Liver (tissue), 9 donors: Measurements from ENCODE around the gene MAP3K13. TPM values are rescaled to one million over a fixed set of nuclear protein-coding genes. Genes with fewer than 3 reads are reported as not detected.
"Not testable (repeated sequence)": the region's sequence is repeated elsewhere in the genome, so short reads cannot be mapped to it uniquely, and the experiment has no call there.

Experiments used
- DNase-seq: peaks from one replicate; pipeline ENCODE4 v3.0.0-alpha.2; 2017; ENCODE audit warnings: low spot score
- H3K27ac ChIP-seq, 2 donors: one replicate each; pipeline ENCODE4 v1.7.0; 2013; ENCODE audit warnings: inconsistent platforms in 2 of 2, low read length in 2 of 2, control low read depth in 1 of 2, low read depth in 1 of 2, mild to moderate bottlenecking in 1 of 2
- H3K27me3 ChIP-seq, 4 donors: one replicate each; pipeline versions ENCODE4 v1.6.1 to v1.7.0; 2013; ENCODE audit warnings: low read length in 3 of 4, inconsistent platforms in 1 of 4, mild to moderate bottlenecking in 1 of 4, moderate library complexity in 1 of 4; ENCODE audit not compliant: control insufficient read depth in 4 of 4, insufficient read depth in 4 of 4
- H3K36me3 ChIP-seq, 4 donors: one replicate each; pipeline versions ENCODE4 v1.6.1 to v1.7.0; 2013; ENCODE audit warnings: low read length in 3 of 4, mild to moderate bottlenecking in 3 of 4, low read depth in 1 of 4, moderate library complexity in 1 of 4; ENCODE audit not compliant: control insufficient read depth in 4 of 4, insufficient read depth in 3 of 4
- H3K4me1 ChIP-seq, 4 donors: one replicate each; pipeline versions ENCODE4 v1.6.1 to v1.7.0; 2013; ENCODE audit warnings: low read length in 3 of 4, mild to moderate bottlenecking in 3 of 4, moderate library complexity in 1 of 4; ENCODE audit not compliant: control insufficient read depth in 4 of 4, insufficient read depth in 4 of 4
- H3K4me3 ChIP-seq, 3 donors: one replicate each; pipeline versions ENCODE4 v1.6.1 to v1.7.0; 2013; ENCODE audit warnings: low read length in 3 of 3, control low read depth in 1 of 3, low read depth in 1 of 3, mild to moderate bottlenecking in 1 of 3
- H3K9ac ChIP-seq, 2 donors: one replicate each; pipeline ENCODE4 v1.7.0; 2013; ENCODE audit warnings: low read length in 2 of 2, mild to moderate bottlenecking in 2 of 2, moderate library complexity in 2 of 2, control low read depth in 1 of 2, low read depth in 1 of 2
- H3K9me3 ChIP-seq, 4 donors: one replicate each; pipeline versions ENCODE4 v1.6.1 to v1.7.0; 2013; ENCODE audit warnings: low read length in 3 of 4; ENCODE audit not compliant: control insufficient read depth in 4 of 4
- ATF3 ChIP-seq: IDR thresholded peaks from 2 replicates; pipeline ENCODE4 v1.6.1; 2016; ENCODE audit warnings: antibody characterized with exemption
- FOXA1 ChIP-seq: IDR thresholded peaks from 2 replicates; pipeline ENCODE4 v1.6.1; 2016; ENCODE audit warnings: antibody characterized with exemption
- FOXA2 ChIP-seq: IDR thresholded peaks from 2 replicates; pipeline ENCODE4 v1.6.1; 2016; ENCODE audit warnings: antibody characterized with exemption
- GABPA ChIP-seq, 2 donors: IDR thresholded peaks in 1 of 2; conservative IDR thresholded peaks in 1 of 2; 2 replicates each; pipeline ENCODE4 v1.6.1; 2016; ENCODE audit warnings: antibody characterized with exemption in 2 of 2, mild to moderate bottlenecking in 1 of 2, moderate library complexity in 1 of 2
- HNF4A ChIP-seq, 2 donors: conservative IDR thresholded peaks; 2 replicates each; pipeline ENCODE4 v1.6.1; 2016; ENCODE audit warnings: antibody characterized with exemption in 2 of 2, mild to moderate bottlenecking in 2 of 2
- JUND ChIP-seq, 2 donors: IDR thresholded peaks; 2 replicates each; pipeline ENCODE4 v1.6.1; 2016; ENCODE audit warnings: antibody characterized with exemption in 2 of 2
- NR2F2 ChIP-seq: IDR thresholded peaks from 2 replicates; pipeline ENCODE4 v1.6.1; 2016; ENCODE audit warnings: antibody characterized with exemption
- RAD21 ChIP-seq, 2 donors: IDR thresholded peaks; 2 replicates each; pipeline ENCODE4 v1.6.1; 2016; ENCODE audit warnings: antibody characterized with exemption in 2 of 2, mild to moderate bottlenecking in 2 of 2
- REST ChIP-seq: IDR thresholded peaks from 2 replicates; pipeline ENCODE4 v1.6.1; 2016; ENCODE audit warnings: antibody characterized with exemption, mild to moderate bottlenecking
- RXRA ChIP-seq, 2 donors: IDR thresholded peaks; 2 replicates each; pipeline ENCODE4 v1.6.1; 2017 to 2018; ENCODE audit warnings: antibody characterized with exemption in 2 of 2, mild to moderate bottlenecking in 1 of 2
- SP1 ChIP-seq: IDR thresholded peaks from 2 replicates; pipeline ENCODE4 v1.6.1; 2018; ENCODE audit warnings: antibody characterized with exemption, mild to moderate bottlenecking
- YY1 ChIP-seq: IDR thresholded peaks from 2 replicates; pipeline ENCODE4 v1.6.1; 2016; ENCODE audit warnings: antibody characterized with exemption, mild to moderate bottlenecking
- WGBS: extraction: QIAGEN DNeasy Blood & Tissue Kit; methylation state at CpG from one replicate; pipeline ENCODE4 v1.1.7; 2013; 5-methylcytosine and 5-hydroxymethylcytosine counted together
- polyA plus RNA-seq, 2 donors: library from polyadenylated mRNA; stranded (reverse) in 1 of 2; unstranded in 1 of 2; fragments of 200-250 nt in 1 of 2; fragments of >200 nt in 1 of 2; fragmentation: Nextera tagmentation in 1 of 2; extraction: Ambion mirVana in 1 of 2; gene quantifications; one replicate each; pipeline versions ENCODE4 v1.2.1 to v1.2.3, GENCODE V29; 2013 to 2015
- total RNA-seq, 2 donors: library from RNA; depleted of rRNA; stranded (reverse); fragments of >200 nt; gene quantifications; one replicate each; pipeline ENCODE4 v1.2.3, GENCODE V29; 2014
- donor health status: healthy.
- donor health status: healthy.
- donor health status: healthy.
- donor health status: healthy.
- donor health status: healthy.

Gene MAP3K13
- total and polyA plus RNA-seq, 4 donors: 11.3 to 38.1 (median 26.5) TPM

- DNase-seq: no peak
- peaks cover 2 to 11% (median 6%) of the 10 kb centered on the region in 4 donors for H3K4me1 ChIP-seq
- H3K36me3 ChIP-seq: no peaks in the 10 kb centered on the region
- no peak overlapping the region for H3K27ac ChIP-seq
- H3K4me3 ChIP-seq: no peak overlapping the region
- WGBS: 99% methylated on average over 2 of the region's 2 CpGs
- H3K9me3 ChIP-seq: no peaks in the 10 kb centered on the region
- TF ChIP-seq NR2F2 (no peak), GABPA (IDR thresholded peaks at IDR 0.05 in 1 of 2, conservative IDR thresholded peaks at IDR 0.05 in 1 of 2) (no peak), ATF3 (no peak), SP1 (no peak)
- no peaks in the 10 kb centered on the region for H3K27me3 ChIP-seq
- H3K9ac ChIP-seq: no peak overlapping the region
Observed at GRCh38 chr3:185416513-185416912, 53.6 kb downstream of the MAP3K13 start.

- peak overlapping the region in 2 of 3 donors; percentile 20 to 42 for H3K4me3 ChIP-seq
- not testable (repeated sequence) for H3K9ac ChIP-seq, H3K9me3 ChIP-seq, DNase-seq, H3K27me3 ChIP-seq, H3K36me3 ChIP-seq
- H3K27ac ChIP-seq: peak overlapping the region in 1 of 2 donors; percentile 60
- peaks cover 2 to 14% (median 9%) of the 10 kb centered on the region in 4 donors for H3K4me1 ChIP-seq
- WGBS: 43% methylated on average over 11 of the region's 11 CpGs
- TF ChIP-seq RXRA (IDR thresholded peaks at IDR 0.05) (peak in 1 of 2 donors; percentile 69), SP1 (peak; percentile 7), HNF4A (conservative IDR thresholded peaks at IDR 0.05) (peak in 1 of 2 donors; percentile 72), YY1 (peak; percentile 95), FOXA2 (peak; percentile 19), RAD21 (IDR thresholded peaks at IDR 0.05) (peak in 1 of 2 donors; percentile 12), FOXA1 (peak; percentile 30), JUND (IDR thresholded peaks at IDR 0.05) (peak in 1 of 2 donors; percentile 47), REST (peak; percentile 78)
Observed at GRCh38 chr3:185418561-185418977, 55.6 kb downstream of the MAP3K13 start.

- no peak for DNase-seq
- no peaks in the 10 kb centered on the region for H3K27me3 ChIP-seq
- WGBS: 84% methylated on average over 5 of the region's 5 CpGs
- H3K4me1 ChIP-seq: peaks cover 2 to 22% (median 10%) of the 10 kb centered on the region in 4 donors
- no peaks in the 10 kb centered on the region for H3K9me3 ChIP-seq
- H3K9ac ChIP-seq: no peak overlapping the region
- H3K4me3 ChIP-seq: no peak overlapping the region
- no peak overlapping the region for H3K27ac ChIP-seq
- no peaks in the 10 kb centered on the region for H3K36me3 ChIP-seq
- TF ChIP-seq RXRA (IDR thresholded peaks at IDR 0.05) (peak in 1 of 2 donors; percentile 19), YY1 (peak; percentile 76), JUND (IDR thresholded peaks at IDR 0.05) (no peak), RAD21 (IDR thresholded peaks at IDR 0.05) (peak in 1 of 2 donors; percentile 11)
Observed at GRCh38 chr3:185420762-185421161, 57.8 kb downstream of the MAP3K13 start.
